Lung (tissue), 12 donors: Measurements from ENCODE around the gene RARG. TPM values are rescaled to one million over a fixed set of nuclear protein-coding genes. Genes with fewer than 3 reads are reported as not detected.

Experiments
- ATAC-seq: fragments of 200-7000 bp; cut with Tn5 transposase; one replicate; pipeline ENCODE4 v1.9.1; 2020; ENCODE audit warnings: moderate number of reproducible peaks; ENCODE audit not compliant: insufficient read depth, low FRiP score
- DNase-seq, 3 donors: peaks; one replicate each; pipeline ENCODE4 v3.0.0-alpha.2; 2013 to 2017
- H3K27ac ChIP-seq, 2 donors: one replicate each; pipeline ENCODE4 v1.5.1; 2013; ENCODE audit warnings: mild to moderate bottlenecking in 2 of 2, moderate library complexity in 2 of 2, control low read depth in 1 of 2, inconsistent platforms in 1 of 2, low read depth in 1 of 2, low read length in 1 of 2
- H3K27me3 ChIP-seq, 3 donors: one replicate each; pipeline ENCODE4 v1.5.1; 2013; ENCODE audit warnings: low read length in 2 of 3; ENCODE audit not compliant: control insufficient read depth in 3 of 3, insufficient read depth in 3 of 3
- H3K36me3 ChIP-seq, 4 donors: one replicate each; pipeline ENCODE4 v1.5.1; 2013; ENCODE audit warnings: low read length in 4 of 4, mild to moderate bottlenecking in 1 of 4, moderate library complexity in 1 of 4; ENCODE audit not compliant: control insufficient read depth in 4 of 4, insufficient read depth in 4 of 4
- H3K4me1 ChIP-seq, 5 donors: one replicate each; pipeline ENCODE4 v1.5.1; 2013; ENCODE audit warnings: low read length in 5 of 5, mild to moderate bottlenecking in 2 of 5, moderate library complexity in 1 of 5; ENCODE audit not compliant: control insufficient read depth in 5 of 5, insufficient read depth in 5 of 5
- H3K4me3 ChIP-seq: one replicate; pipeline ENCODE4 v1.5.1; 2013; ENCODE audit warnings: mild to moderate bottlenecking, control low read depth, moderate library complexity
- H3K9ac ChIP-seq, 2 donors: one replicate each; pipeline ENCODE4 v1.5.1; 2013; ENCODE audit warnings: low read length in 2 of 2, control low read depth in 1 of 2; ENCODE audit not compliant: insufficient read depth in 1 of 2
- H3K9me3 ChIP-seq, 4 donors: one replicate each; pipeline ENCODE4 v1.5.1; 2013; ENCODE audit warnings: low read length in 3 of 4, mild to moderate bottlenecking in 1 of 4, moderate library complexity in 1 of 4; ENCODE audit not compliant: control insufficient read depth in 4 of 4, insufficient read depth in 3 of 4
- CTCF ChIP-seq: IDR thresholded peaks from 2 replicates; pipeline ENCODE4 v1.5.1; 2012; ENCODE audit warnings: mild to moderate bottlenecking; ENCODE audit errors: control extremely low read depth, extremely low read depth
- WGBS, 2 donors: extraction: QIAGEN DNeasy Blood & Tissue Kit; methylation state at CpG; one replicate each; pipeline ENCODE4 v1.1.7; 2013; 5-methylcytosine and 5-hydroxymethylcytosine counted together
- polyA plus RNA-seq, 2 donors: library from polyadenylated mRNA; stranded (reverse); fragments of 200-250 nt; gene quantifications; one replicate each; pipeline ENCODE4 v1.2.1, GENCODE V29; 2013
- total RNA-seq, 2 donors: library from RNA; depleted of rRNA in 1 of 2; stranded (reverse); fragments of >200 nt in 1 of 2; gene quantifications; one replicate each; pipeline ENCODE4 v1.2.1, GENCODE V29; 2014 to 2021
- donor health status: control.
- donor health status: control.
- donor health status: Bipolar disorder and iron deficiency.
- donor health status: healthy.
- donor health status: DM: yes; HTN: yes; CAD: no.

Gene RARG
- total and polyA plus RNA-seq, 4 donors: 12.0 to 29.7 (median 21.0) TPM

DNA sequence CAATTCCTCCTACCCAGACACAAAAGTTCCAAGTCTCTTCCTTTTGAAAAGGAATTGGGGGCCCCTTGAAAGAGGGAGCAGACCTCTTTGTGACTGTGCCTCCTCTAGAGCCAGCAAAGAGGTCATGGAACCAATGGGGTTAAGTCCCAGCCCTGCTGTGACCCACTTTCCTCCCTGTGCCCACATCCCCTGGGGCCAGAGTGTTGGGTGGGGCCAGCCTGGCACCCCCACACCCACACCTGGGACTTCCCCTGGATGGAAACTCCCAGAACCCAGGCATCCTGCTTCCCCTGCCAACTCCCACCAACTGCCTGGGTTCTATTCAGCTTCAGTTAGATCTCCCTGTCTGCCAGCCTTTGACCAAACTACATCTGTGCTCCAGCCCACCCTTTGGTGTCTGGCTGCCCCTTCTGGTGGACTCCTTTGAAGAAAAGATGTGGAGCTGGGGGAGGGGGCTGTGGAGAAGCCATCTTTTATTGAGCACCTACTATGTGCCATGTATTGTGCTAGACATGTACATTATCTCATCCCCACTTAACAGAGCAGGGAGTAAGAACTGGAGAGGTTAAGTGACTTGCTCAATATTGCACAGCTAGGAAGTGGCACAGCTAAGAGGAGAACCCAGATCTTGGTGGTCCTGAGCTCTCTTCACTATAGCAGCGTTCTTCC, 4.6 kb upstream of the RARG start:
- no peak for ATAC-seq
- no peak overlapping the region for H3K4me3 ChIP-seq
- no peaks in the 10 kb centered on the region for H3K9me3 ChIP-seq
- DNase-seq: no peak
- no peak overlapping the region for H3K9ac ChIP-seq
- no peak overlapping the region for H3K27ac ChIP-seq
- WGBS, 2 donors: 95% methylated on average over 1 of the region's 1 CpG
- no peaks in the 10 kb centered on the region for H3K27me3 ChIP-seq
- peaks cover 4 to 28% (median 11%) of the 10 kb centered on the region in 5 donors for H3K4me1 ChIP-seq
- no peaks in the 10 kb centered on the region for H3K36me3 ChIP-seq
- no peak for TF ChIP-seq CTCF

- Histone ChIP-seq H3K27ac (no peak overlapping the region), H3K9me3 (no peaks in the 10 kb centered on the region), H3K36me3 (no peaks in the 10 kb centered on the region), H3K4me1 (peaks cover 4 to 35% (median 14%) of the 10 kb centered on the region in 5 donors), H3K9ac (no peak overlapping the region), H3K27me3 (no peaks in the 10 kb centered on the region), H3K4me3 (no peak overlapping the region)
- no peak for ATAC-seq
- TF ChIP-seq CTCF: no peak
- no peak for DNase-seq
- WGBS, 2 donors: 82 to 84% methylated on average over 9 of the region's 9 CpGs
Observed at GRCh38 chr12:53235742-53236442, 3.9 kb upstream of the RARG start.

DNA sequence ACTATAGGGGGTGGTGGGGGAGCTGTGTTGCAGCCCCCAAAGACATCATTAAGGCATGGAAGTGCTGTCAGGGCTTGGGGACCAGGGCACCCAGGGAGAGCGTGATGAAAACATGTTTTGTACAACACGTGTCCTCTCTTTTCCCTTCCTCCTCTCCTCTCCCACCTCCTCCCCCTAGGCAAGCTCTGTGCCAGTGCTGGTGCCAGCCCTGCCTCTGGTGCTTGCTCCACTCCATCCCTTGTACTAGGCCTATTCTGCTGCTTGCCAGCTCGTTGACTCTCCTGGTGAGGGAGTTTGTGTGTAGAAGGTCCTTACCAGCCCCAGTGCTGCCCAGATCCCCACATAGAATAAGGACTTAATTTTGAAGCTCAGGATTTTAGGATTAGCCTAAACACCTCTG, 3.2 kb upstream of the RARG start:
- peaks cover 4 to 41% (median 20%) of the 10 kb centered on the region in 5 donors for H3K4me1 ChIP-seq
- no peaks in the 10 kb centered on the region for H3K9me3 ChIP-seq
- WGBS, 2 donors: 64 to 69% methylated on average over 3 of the region's 3 CpGs
- H3K4me3 ChIP-seq: no peak overlapping the region
- H3K9ac ChIP-seq: no peak overlapping the region
- H3K27me3 ChIP-seq: no peaks in the 10 kb centered on the region
- no peak overlapping the region for H3K27ac ChIP-seq
- no peak for DNase-seq
- TF ChIP-seq CTCF: no peak
- no peaks in the 10 kb centered on the region for H3K36me3 ChIP-seq
- no peak for ATAC-seq
